ENCODE measurements around the gene P3H4.

The P3H4 gene

DNA sequence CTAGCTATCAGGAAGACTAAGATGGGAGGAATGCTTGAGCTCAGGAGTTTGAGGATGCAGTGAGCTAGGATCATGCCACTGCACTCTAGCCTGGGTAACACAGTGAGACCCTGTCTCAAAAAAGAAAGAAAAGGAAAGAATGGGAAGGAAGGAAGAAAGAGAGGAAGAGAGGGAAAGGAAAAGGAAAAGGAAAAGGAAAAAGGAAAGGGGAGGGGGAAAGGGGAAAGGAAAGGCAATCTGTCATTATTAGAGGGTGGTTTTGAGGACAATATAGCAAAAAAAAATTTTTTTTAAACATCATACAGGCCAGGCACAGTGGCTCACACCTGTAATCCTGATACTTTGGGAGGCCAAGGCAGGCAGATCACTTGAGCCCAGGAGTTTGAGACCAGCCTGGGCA lies 45.6 kb downstream of the P3H4 start:
- no peak for DNase-seq (ENCODE audit: low read depth)
- TF ChIP-seq, protein P1, sequence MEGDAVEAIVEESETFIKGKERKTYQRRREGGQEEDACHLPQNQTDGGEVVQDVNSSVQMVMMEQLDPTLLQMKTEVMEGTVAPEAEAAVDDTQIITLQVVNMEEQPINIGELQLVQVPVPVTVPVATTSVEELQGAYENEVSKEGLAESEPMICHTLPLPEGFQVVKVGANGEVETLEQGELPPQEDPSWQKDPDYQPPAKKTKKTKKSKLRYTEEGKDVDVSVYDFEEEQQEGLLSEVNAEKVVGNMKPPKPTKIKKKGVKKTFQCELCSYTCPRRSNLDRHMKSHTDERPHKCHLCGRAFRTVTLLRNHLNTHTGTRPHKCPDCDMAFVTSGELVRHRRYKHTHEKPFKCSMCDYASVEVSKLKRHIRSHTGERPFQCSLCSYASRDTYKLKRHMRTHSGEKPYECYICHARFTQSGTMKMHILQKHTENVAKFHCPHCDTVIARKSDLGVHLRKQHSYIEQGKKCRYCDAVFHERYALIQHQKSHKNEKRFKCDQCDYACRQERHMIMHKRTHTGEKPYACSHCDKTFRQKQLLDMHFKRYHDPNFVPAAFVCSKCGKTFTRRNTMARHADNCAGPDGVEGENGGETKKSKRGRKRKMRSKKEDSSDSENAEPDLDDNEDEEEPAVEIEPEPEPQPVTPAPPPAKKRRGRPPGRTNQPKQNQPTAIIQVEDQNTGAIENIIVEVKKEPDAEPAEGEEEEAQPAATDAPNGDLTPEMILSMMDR (IDR thresholded peaks at IDR 0.05; ENCODE audit: low read depth, low read length, missing control alignments) = no peak

DNA sequence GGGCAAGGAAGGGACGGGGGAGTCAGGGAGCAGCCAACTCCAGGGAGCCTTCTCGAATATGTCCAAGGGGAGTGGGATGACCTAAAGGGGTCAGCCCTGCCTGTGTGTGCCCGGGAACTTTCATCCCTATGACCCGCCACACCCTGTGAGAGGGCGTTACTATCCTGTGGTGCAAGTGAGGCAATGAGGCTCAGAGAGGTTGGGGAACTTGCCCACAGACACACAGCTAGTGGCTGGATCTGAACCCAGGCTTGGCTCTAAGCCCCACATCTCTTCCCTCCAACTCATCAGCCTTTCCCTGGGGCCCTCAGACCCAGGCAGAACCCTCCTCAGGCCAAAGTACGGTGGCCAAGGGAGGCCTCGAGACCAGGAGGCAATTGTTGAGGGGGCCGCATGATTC lies 48.4 kb downstream of the P3H4 start:
- no peak overlapping the region for H3K4me3 ChIP-seq (ENCODE audit: low read depth, low read length)
- TF ChIP-seq, protein P1 (IDR thresholded peaks at IDR 0.05; ENCODE audit: low read depth, low read length, missing control alignments) = no peak
- no peak for DNase-seq (ENCODE audit: low read depth)

More for the DNA sequence above, 45.6 kb downstream of the P3H4 start:
- H3K4me3 ChIP-seq (ENCODE audit: low read depth, low read length) = no peak overlapping the region

DNA sequence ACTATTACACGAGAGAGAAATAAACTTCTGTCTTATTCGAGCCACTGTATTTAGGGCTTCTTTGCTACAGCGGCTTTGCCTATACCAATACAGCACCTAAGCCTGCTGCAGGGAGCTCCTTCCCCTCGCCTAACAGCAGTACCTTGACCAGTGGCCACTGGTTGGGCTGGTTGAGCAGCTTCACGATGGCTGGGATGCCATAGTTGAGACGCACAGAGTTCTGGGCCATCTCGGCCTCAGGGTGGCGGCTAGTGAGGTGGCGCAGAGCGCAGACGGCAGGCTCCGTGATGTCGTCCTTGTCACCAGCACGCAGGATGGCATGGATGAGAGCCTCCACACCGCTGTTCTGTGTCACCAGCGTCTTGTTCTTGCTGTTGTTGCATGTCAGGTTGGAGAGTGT lies 48.9 kb downstream of the P3H4 start:
- no peak overlapping the region for H3K4me3 ChIP-seq (ENCODE audit: low read depth, low read length)
- TF ChIP-seq, protein P1 (IDR thresholded peaks at IDR 0.05; ENCODE audit: low read depth, low read length, missing control alignments) = no peak
- no peak for DNase-seq (ENCODE audit: low read depth)

DNA sequence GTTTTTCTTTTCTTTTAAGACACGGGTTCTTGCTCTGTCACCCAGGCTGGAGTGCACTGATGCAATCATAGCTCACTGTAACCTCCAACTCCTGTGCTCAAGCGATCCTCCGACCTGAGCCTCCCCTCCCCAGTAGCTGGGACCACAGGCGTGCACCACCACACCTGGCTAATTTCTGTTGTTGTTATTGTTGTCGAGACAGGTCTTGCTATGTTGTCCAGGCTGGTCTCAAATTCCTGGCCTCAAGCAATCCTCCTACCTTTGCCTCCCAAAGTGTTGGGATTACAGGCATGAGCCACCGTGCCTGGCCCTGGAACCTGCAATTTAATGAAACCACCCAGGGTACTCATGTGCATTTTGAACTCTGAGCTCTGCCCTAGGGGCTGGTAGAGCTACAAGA lies 49.4 kb downstream of the P3H4 start:
- DNase-seq (ENCODE audit: low read depth) = no peak
- TF ChIP-seq, protein P1 (IDR thresholded peaks at IDR 0.05; ENCODE audit: low read depth, low read length, missing control alignments) = no peak
- H3K4me3 ChIP-seq (ENCODE audit: low read depth, low read length) = no peak overlapping the region

DNA sequence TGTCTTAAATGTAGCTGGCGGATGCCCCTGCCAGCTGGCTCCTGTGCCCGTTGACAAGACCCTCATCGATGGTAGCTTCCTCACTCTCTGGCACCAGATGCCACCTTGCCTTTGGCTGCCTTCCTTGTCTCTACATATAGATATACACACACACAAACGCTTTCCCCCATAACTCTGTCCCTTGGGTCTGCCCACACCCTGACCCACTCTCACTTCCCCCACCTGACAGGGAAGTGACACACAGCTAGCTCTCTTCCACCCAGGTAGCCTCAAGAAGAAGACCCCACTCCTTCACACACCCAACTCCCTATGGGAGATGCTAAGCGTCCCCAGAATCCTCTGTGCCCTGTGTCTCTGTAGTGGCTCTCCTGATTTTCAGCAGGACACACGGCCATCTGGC lies 50.9 kb downstream of the P3H4 start:
- DNase-seq (ENCODE audit: low read depth) = no peak
- H3K4me3 ChIP-seq (ENCODE audit: low read depth, low read length) = no peak overlapping the region
- TF ChIP-seq, protein P1 (IDR thresholded peaks at IDR 0.05; ENCODE audit: low read depth, low read length, missing control alignments) = no peak

DNA sequence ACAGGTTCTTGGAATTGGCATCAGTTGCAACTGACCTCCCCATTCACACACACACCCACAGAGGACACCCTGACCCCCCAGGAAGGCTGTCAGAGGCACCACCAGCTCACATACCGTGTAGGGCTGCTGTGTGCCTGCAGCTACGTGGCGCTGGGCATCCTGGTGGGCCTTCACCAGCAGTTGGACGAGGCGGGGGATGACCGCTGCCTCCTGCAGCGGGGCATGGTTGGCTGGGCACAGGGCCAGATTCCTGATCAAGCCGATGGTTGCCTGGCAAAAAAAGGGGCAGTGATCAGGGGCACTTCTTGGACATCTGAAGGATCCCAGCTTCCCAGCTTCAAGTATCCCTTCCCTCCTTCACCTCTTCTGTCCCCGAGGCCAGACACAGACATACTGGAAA lies 53.1 kb downstream of the P3H4 start:
- no peak for DNase-seq (ENCODE audit: low read depth)
- no peak overlapping the region for H3K4me3 ChIP-seq (ENCODE audit: low read depth, low read length)
- TF ChIP-seq, protein P1 (IDR thresholded peaks at IDR 0.05; ENCODE audit: low read depth, low read length, missing control alignments) = no peak

DNA sequence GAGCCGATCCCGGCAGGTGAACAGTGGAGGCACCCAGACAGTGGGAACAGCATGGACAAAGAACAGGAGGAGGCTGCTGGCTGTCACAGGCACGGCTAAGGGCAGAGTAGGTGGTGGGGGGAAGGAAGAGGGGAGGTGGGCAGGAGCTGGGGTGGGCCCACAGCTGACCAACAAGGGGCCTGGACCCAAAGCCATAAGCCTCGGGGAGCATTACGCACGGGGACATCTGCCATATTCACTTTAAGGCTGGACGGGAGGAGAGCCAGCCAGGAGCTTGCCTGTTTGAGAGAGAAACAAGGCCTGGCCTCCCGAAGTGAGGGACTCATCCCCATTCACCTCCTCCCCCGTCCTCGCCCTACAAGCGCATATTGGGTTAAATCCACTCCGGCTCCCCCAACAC lies 57.7 kb downstream of the P3H4 start:
- TF ChIP-seq, protein P1 (IDR thresholded peaks at IDR 0.05; ENCODE audit: low read depth, low read length, missing control alignments) = no peak
- DNase-seq (ENCODE audit: low read depth) = no peak
- H3K4me3 ChIP-seq (ENCODE audit: low read depth, low read length) = no peak overlapping the region
